Measurements from ENCODE around the gene TLCD3A. TPM values are rescaled to one million over a fixed set of nuclear protein-coding genes. Genes with fewer than 3 reads are reported as not detected.
A peak's percentile ranks its signal among the peaks of the same experiment; 100 is the strongest.
"Not testable (repeated sequence)": the region's sequence is repeated elsewhere in the genome, so short reads cannot be mapped to it uniquely, and the experiment has no call there.

Gene TLCD3A
- total RNA-seq, 1 donor from 2014 or later: 8.9 TPM

- TF ChIP-seq, protein P1, sequence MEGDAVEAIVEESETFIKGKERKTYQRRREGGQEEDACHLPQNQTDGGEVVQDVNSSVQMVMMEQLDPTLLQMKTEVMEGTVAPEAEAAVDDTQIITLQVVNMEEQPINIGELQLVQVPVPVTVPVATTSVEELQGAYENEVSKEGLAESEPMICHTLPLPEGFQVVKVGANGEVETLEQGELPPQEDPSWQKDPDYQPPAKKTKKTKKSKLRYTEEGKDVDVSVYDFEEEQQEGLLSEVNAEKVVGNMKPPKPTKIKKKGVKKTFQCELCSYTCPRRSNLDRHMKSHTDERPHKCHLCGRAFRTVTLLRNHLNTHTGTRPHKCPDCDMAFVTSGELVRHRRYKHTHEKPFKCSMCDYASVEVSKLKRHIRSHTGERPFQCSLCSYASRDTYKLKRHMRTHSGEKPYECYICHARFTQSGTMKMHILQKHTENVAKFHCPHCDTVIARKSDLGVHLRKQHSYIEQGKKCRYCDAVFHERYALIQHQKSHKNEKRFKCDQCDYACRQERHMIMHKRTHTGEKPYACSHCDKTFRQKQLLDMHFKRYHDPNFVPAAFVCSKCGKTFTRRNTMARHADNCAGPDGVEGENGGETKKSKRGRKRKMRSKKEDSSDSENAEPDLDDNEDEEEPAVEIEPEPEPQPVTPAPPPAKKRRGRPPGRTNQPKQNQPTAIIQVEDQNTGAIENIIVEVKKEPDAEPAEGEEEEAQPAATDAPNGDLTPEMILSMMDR (IDR thresholded peaks at IDR 0.05): no peak
- intact Hi-C loops (cut with DNase I): no loop called here
- Histone ChIP-seq H3K9me3 (no peaks in the 10 kb centered on the region), H3K4me3 (no peak overlapping the region), H3K36me3 (peaks cover 69% of the 10 kb centered on the region), H3K27me3 (ENCODE audit: low read depth) (no peaks in the 10 kb centered on the region), H3K27ac (no peak overlapping the region), H3K4me1 (peaks cover 10% of the 10 kb centered on the region)
- DNase-seq: no peak
- ATAC-seq: no peak
These were observed 13.8 kb downstream of the TLCD3A start for GRCh38 chr17:746181-746580.

- no peak for ATAC-seq
These were observed 14.6 kb downstream of the TLCD3A start for GRCh38 chr17:746783-747629.

GRCh38 chr17:748604-749003 lies 16.2 kb downstream of the TLCD3A start:
- Histone ChIP-seq H3K4me1 (peaks cover 15% of the 10 kb centered on the region), H3K36me3 (peaks cover 46% of the 10 kb centered on the region)
- H3K27me3 ChIP-seq (ENCODE audit: low read depth); ATAC-seq; H3K9me3 ChIP-seq; H3K27ac ChIP-seq; intact Hi-C loops (cut with DNase I); H3K4me3 ChIP-seq; DNase-seq: not testable (repeated sequence)

More at GRCh38 chr17:746783-747629, 14.6 kb downstream of the TLCD3A start:
- no peak overlapping the region for H3K27ac ChIP-seq
- peaks cover 15% of the 10 kb centered on the region for H3K4me1 ChIP-seq
- H3K4me3 ChIP-seq: no peak overlapping the region
- H3K27me3 ChIP-seq (ENCODE audit: low read depth): no peaks in the 10 kb centered on the region
- DNase-seq: no peak
- TF ChIP-seq, protein P1 (IDR thresholded peaks at IDR 0.05): no peak
- intact Hi-C loops (cut with DNase I): no loop called here
- H3K36me3 ChIP-seq: peaks cover 62% of the 10 kb centered on the region
- no peaks in the 10 kb centered on the region for H3K9me3 ChIP-seq

DNA sequence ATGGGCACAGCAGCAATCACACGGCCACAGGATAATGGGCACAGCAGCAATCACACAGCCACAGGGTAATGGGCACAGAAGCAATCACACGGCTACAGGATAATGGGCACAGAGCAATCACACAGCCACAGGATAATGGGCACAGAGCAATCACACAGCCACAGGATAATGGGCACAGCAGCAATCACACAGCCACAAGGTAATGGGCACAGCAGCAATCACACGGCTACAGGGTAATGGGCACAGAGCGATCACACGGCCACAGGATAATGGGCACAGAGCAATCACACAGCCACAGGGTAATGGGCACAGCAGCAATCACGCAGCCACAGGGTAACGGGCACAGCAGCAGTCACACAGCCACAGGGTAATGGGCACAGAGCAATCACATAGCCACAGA lies 17.0 kb downstream of the TLCD3A start:
- H3K27me3 ChIP-seq (ENCODE audit: low read depth); intact Hi-C loops (cut with DNase I); H3K9me3 ChIP-seq; ATAC-seq; H3K4me3 ChIP-seq; DNase-seq; H3K27ac ChIP-seq: not testable (repeated sequence)
- Histone ChIP-seq H3K4me1 (peaks cover 15% of the 10 kb centered on the region), H3K36me3 (peaks cover 40% of the 10 kb centered on the region)

DNA sequence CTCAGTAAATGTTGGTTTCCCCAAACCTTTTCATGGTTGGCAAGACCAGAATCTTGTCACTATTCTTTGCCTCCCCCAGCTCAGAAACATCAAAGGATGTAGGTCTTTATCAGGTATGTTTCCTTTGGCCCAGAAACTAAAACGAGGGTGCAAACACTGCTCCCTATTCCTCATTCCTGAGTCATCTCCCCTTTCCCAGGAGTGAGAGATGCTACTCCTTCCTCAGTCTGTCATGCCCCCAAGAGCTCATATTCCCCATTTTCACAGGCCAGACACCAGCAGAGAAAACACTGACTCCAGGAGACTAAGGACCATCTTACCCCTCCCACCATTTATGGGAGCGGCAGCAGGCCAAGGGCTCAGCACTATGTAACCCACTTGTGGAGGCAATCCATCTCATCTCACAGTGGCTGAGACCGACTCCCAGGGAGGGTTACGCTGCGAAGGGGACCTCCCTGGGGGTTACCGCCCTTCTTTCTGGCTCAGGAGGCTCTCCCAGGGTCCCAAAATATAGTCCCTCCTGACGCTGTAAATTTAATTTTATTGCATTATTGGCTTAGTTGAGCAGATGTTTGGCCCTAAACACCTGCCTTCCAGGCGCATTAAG lies 18.1 kb downstream of the TLCD3A start:
- ATAC-seq (no peak), DNase-seq (no peak)
- Histone ChIP-seq H3K4me3 (no peak overlapping the region), H3K4me1 (peaks cover 15% of the 10 kb centered on the region), H3K9me3 (no peaks in the 10 kb centered on the region), H3K27me3 (ENCODE audit: low read depth) (no peaks in the 10 kb centered on the region), H3K36me3 (peaks cover 28% of the 10 kb centered on the region), H3K27ac (no peak overlapping the region)
- intact Hi-C loops (cut with DNase I): no loop called here
- TF ChIP-seq, protein P1 (IDR thresholded peaks at IDR 0.05): no peak

DNA sequence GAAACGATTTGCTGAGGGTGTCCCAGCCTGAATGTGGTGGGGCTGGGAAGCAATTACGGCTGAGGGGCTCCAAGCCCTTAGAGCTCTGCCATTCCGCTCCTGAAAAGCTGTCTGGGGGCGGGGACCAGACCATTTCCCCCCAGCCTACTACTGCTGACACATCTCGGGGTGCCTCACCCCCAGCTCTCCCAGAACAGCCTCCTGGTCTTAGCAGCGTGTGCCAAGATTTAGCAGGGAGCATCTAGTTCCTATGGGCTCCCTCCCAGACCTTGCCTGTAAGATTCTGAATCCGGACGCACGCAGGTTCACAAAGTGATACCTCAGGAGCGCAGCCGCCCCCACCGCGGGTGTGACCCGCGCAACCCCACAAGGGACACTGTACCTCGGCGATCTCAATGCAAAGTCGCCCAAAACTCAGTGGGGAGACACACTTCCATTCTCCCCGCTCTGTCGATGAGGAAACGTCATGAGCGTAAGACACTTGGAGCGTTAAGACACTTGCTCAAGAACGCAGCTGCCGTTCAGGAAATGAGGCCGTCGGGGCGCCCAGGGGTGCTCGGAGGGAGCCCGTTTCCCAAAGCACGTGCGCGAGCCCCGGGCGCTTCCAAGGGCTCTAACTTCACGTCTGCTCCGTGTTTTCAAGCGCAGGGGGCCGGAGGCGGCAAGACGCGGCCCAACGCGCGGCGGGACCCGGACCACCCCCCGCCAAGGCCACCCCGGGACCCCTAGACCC lies 19.0 kb downstream of the TLCD3A start:
- Histone ChIP-seq H3K9me3 (no peaks in the 10 kb centered on the region), H3K36me3 (peaks cover 20% of the 10 kb centered on the region), H3K27me3 (ENCODE audit: low read depth) (no peaks in the 10 kb centered on the region), H3K4me3 (peak overlapping the region; percentile 82), H3K27ac (peak overlapping the region; percentile 83), H3K4me1 (peaks cover 15% of the 10 kb centered on the region)
- TF ChIP-seq, protein P1 (IDR thresholded peaks at IDR 0.05): no peak
- ATAC-seq (peak; percentile 49 to 55), DNase-seq (peak; percentile 62)
- intact Hi-C loops (cut with DNase I): no loop called here
